Measurements from ENCODE around the gene DSTN.

GRCh38 chr20:17580895-17581294 is 11.0 kb downstream of the DSTN start:
- TF ChIP-seq CTCF (IDR thresholded peaks at IDR 0.05) (no peak), POLR2A (IDR thresholded peaks at IDR 0.05) (no peak)
